ENCODE measurements around the gene GTPBP6. TPM values are rescaled to one million over a fixed set of nuclear protein-coding genes. Genes with fewer than 3 reads are reported as not detected.
"Not testable (repeated sequence)": the region's sequence is repeated elsewhere in the genome, so short reads cannot be mapped to it uniquely, and the experiment has no call there.

Gene GTPBP6
- total RNA-seq, 4 donors from 2014 or later, result 35.3 to 53.5 (median 46.3) TPM

- TF ChIP-seq POLR2AphosphoS5 (IDR thresholded peaks at IDR 0.05), result no peak
- no peak for TF ChIP-seq POLR2A (IDR thresholded peaks at IDR 0.05)
- no peak for TF ChIP-seq EP300 (IDR thresholded peaks at IDR 0.05)
- no peak for TF ChIP-seq CTCF (IDR thresholded peaks at IDR 0.05)
- Histone ChIP-seq H3K27ac (no peak overlapping the region), H3K9me3 (no peaks in the 10 kb centered on the region), H3K4me1 (peaks cover 0 to 4% (median 0%) of the 10 kb centered on the region in 3 donors), H3K4me3 (no peak overlapping the region), H3K36me3 (no peaks in the 10 kb centered on the region), H3K27me3 (no peaks in the 10 kb centered on the region)
- ATAC-seq, result no peak
- 75 to 80% methylated on average over 11 to 16 of the region's 16 CpGs for WGBS, 2 donors (ENCODE audit: low coverage in 1 of 2)
Observed at GRCh38 chrX:264634-265455, 53.8 kb downstream of the GTPBP6 start.

GRCh38 chrX:264006-264405 lies 54.6 kb downstream of the GTPBP6 start:
- H3K9me3 ChIP-seq, H3K36me3 ChIP-seq, H3K27ac ChIP-seq, H3K27me3 ChIP-seq, H3K4me3 ChIP-seq, ATAC-seq, H3K4me1 ChIP-seq: not testable (repeated sequence)
- WGBS, 2 donors (ENCODE audit: low coverage in 1 of 2), result 80 to 89% methylated on average over 2 to 14 of the region's 16 CpGs

- no peaks in the 10 kb centered on the region for H3K36me3 ChIP-seq
- peaks cover 0 to 4% (median 0%) of the 10 kb centered on the region in 3 donors for H3K4me1 ChIP-seq
- TF ChIP-seq POLR2AphosphoS5 (IDR thresholded peaks at IDR 0.05), result no peak
- TF ChIP-seq CTCF (IDR thresholded peaks at IDR 0.05), result no peak
- no peak for TF ChIP-seq EP300 (IDR thresholded peaks at IDR 0.05)
- no peak for TF ChIP-seq POLR2A (IDR thresholded peaks at IDR 0.05)
- ATAC-seq, result no peak
- no peaks in the 10 kb centered on the region for H3K9me3 ChIP-seq
- H3K4me3 ChIP-seq, result no peak overlapping the region
- peaks cover 13% of the 10 kb centered on the region for H3K27me3 ChIP-seq
- no peak overlapping the region for H3K27ac ChIP-seq
- WGBS, 2 donors (ENCODE audit: low coverage in 1 of 2), result 84 to 90% methylated on average over 7 to 11 of the region's 13 CpGs
Observed at GRCh38 chrX:262381-262909, 56.2 kb downstream of the GTPBP6 start.

- no peak for ATAC-seq
- H3K9me3 ChIP-seq, result no peaks in the 10 kb centered on the region
- H3K36me3 ChIP-seq, result no peaks in the 10 kb centered on the region
- H3K27ac ChIP-seq, result no peak overlapping the region
- H3K4me3 ChIP-seq, result no peak overlapping the region
- peaks cover 13% of the 10 kb centered on the region for H3K27me3 ChIP-seq
- H3K4me1 ChIP-seq, result peaks cover 0 to 4% (median 0%) of the 10 kb centered on the region in 3 donors
- 53 to 66% methylated on average over 7 to 8 of the region's 12 CpGs for WGBS, 2 donors (ENCODE audit: low coverage in 1 of 2)
- TF ChIP-seq POLR2AphosphoS5 (IDR thresholded peaks at IDR 0.05) (no peak), EP300 (IDR thresholded peaks at IDR 0.05) (no peak), POLR2A (IDR thresholded peaks at IDR 0.05) (no peak), CTCF (IDR thresholded peaks at IDR 0.05) (no peak)
Observed at GRCh38 chrX:261919-262352, 56.7 kb downstream of the GTPBP6 start.

GRCh38 chrX:261167-261918 lies 57.3 kb downstream of the GTPBP6 start:
- ATAC-seq, result peak; percentile 13
- Histone ChIP-seq H3K27me3 (peaks cover 13% of the 10 kb centered on the region), H3K4me1 (peaks cover 0 to 4% (median 0%) of the 10 kb centered on the region in 3 donors), H3K9me3 (no peaks in the 10 kb centered on the region), H3K27ac (no peak overlapping the region), H3K4me3 (no peak overlapping the region), H3K36me3 (no peaks in the 10 kb centered on the region)
- TF ChIP-seq POLR2A (IDR thresholded peaks at IDR 0.05), result no peak
- no peak for TF ChIP-seq CTCF (IDR thresholded peaks at IDR 0.05)
- no peak for TF ChIP-seq EP300 (IDR thresholded peaks at IDR 0.05)
- TF ChIP-seq POLR2AphosphoS5 (IDR thresholded peaks at IDR 0.05), result no peak
- WGBS, 2 donors (ENCODE audit: low coverage in 1 of 2), result 12% methylated on average over 11 of the region's 32 CpGs; no CpG with 5 or more reads in 1 of the 2 donors

Measured in gastroesophageal sphincter (tissue), 4 donors.